Activated CD4-positive, alpha-beta T cell treated with anti-CD3 and anti-CD28 coated beads for 4 hours (primary cell): ENCODE data around the gene NSMCE1.

Experiments used
- DNase-seq, 2 donors: peaks; one replicate each; pipeline ENCODE4 v3.0.0-alpha.2; 2020

Gene NSMCE1

DNA sequence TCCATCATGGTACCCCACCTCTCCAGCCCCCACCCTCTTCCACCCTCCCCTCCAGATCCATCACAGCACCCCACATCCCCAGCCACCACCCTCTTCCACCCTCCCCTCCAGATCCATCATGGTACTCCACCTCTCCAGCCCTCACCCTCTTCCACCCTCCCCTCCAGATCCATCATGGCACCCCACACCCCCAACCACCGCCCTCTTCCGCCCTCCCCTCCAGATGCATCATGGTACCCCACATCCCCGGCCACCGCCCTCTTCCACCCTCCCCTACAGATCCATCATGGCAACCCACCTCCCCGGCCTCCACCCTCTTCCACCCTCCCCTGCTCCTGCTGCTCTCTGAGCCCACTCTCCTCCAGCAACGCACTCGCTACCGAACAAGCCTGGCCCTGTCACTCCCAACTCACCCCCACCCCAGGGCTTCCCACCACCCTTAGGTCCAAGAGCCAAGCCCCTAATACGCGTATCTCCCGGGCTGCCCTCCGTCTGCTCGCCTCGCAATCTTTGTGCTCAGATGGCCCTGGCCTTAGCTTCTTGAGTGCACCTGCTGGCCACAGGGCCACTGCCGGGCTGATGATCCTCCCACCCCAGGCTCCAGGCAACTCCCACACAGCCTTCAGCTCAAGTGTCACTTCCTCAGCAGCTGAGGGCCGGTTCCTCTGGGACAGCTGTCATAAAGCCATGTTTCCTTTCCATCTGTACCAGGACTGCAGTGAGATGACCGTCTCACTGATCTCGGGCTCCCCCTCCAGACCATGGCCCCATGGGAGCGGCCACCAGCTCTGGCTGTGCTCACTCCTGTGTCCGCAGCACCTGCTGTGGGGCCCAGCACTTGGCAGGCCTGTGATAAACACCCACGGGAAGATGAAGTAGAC lies 39.7 kb downstream of the NSMCE1 start:
- DNase-seq = no peak

DNA sequence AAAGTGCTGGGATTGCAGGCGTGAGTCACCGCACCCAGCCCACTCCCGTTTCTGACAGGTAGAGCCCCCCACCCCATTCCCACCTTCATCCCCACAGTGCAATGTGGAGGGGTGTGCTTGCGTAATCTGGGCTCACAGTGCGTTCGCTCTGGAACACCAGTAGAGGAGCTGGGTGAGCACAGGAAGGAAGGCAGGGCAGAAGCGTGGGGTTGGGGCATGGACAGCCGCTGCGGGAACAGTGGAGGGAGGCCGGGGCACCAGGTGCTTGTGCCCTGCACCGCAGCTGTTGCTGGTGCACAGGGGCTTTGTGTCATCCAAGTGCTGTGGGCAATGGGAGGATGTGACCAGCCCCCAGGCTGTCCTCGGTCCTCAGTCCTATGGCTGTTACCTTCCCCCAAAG lies 40.5 kb downstream of the NSMCE1 start:
- DNase-seq = no peak

DNA sequence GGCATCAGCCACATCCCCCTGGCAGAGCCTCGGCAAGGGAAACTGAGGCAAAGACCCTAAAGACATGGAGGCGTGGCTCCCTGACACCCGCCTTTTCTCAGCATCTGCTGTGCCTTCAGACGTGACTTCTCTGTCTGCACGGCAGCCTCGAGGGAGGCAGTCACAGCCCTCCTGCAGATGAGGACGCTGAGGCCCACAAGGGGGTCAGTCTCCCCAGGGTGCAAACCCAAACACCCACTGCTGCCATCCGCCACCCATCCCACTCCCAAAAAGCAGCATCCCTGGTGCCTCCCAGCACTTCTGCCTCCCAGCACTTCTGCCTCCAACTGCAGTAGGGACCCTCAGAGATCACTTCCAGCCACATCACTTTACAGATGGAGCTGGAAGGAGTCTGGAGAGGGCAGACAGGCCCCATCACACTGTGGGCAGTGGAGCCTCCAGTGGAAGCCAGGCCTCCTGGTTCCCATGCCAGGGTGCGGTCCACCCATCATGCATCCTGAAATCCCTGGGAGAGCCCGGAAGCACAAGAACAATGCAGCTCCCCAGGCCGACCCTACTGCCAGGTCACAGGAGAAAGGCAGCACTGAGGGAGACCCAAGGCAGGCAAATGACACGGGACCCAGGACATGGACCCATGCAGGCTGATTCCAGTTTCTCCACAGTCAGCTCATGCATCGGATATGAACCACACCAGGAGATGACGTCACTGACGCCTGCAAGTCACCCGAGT lies 41.4 kb downstream of the NSMCE1 start:
- DNase-seq = no peak

DNA sequence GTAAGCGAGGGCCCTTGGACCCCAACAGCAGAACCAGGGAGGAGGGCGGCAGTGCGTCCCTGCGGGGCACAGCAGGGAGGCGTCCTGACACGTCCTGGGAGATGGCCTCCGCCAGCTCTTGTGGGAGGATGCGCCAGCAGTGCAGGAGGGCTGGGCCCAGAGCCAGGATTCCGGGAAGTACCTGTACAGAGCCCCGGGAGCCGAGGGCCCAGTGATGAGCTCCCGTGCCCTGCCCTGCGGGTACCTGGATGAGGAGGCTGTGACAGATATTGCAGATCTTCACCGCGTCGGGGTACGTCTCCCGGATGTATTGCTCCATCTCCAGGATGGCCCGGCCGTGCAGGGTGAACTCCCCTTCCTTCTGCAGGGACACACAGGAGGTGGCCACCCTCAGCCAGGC lies 42.1 kb downstream of the NSMCE1 start:
- DNase-seq = no peak

DNA sequence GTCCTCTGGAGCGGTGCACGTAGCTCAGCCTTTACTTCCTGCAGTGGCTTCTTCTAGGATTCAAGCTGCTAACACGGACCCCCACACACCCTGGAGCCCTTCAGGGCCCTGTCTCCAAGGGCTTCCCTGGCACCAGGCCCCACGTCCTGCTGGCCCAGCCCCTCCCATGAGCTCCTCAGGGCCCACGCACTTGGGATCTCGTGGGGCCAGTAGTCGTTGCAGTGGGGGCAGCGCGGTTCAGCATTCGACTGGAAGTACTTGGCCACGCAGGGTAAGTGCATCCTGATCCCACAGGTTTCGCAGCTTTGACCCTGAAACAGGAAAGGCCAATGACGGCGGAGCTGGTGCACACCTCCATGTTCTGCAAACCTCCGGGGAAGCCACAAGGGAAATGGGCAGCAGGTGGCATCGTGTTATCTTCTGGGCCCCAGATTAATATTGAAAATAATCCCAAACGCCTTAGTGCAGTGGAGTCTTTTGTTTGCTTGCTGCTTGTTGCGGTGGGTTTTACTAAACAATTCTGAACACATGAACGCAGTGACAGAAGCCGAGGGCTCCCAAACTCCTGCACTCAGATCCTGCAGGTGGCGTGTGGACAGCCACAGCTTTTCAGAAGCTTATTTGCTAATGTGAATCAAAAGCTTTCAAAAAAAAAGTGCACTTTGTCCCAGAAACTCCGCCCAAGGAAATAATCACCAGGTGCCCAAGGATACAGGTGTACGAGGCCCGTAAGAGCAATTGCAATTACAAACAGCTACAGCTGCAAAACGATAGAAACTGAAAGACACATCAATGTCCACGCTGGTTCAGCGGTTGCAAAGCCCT lies 42.8 kb downstream of the NSMCE1 start:
- DNase-seq = no peak

DNA sequence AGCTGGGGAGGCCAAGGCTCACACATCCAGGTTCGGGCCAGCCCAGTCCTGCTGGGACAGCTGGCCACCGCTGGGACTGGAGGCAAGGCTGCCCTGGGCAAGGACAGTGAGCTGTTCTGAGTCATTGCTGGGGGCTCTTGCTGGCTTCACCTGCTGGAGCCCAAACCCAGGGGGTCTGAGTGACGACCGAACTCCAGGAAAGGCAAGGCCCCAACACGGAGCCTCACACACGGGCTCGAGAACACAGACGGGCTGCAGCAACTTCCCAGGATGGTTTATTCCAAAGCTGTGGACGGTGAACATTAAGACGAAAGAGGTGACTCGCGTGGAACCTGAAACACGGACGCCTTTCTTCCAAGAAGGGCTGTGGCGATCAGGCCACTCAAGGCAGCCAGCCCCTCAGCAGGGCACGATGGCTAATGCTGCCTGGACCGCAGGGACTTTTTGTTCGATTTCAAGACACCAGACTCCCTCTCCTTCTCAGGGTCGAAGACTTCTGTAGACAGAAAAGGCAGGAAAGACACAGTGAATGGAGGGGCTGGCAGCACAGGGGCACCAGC lies 43.8 kb downstream of the NSMCE1 start:
- DNase-seq = no peak

DNA sequence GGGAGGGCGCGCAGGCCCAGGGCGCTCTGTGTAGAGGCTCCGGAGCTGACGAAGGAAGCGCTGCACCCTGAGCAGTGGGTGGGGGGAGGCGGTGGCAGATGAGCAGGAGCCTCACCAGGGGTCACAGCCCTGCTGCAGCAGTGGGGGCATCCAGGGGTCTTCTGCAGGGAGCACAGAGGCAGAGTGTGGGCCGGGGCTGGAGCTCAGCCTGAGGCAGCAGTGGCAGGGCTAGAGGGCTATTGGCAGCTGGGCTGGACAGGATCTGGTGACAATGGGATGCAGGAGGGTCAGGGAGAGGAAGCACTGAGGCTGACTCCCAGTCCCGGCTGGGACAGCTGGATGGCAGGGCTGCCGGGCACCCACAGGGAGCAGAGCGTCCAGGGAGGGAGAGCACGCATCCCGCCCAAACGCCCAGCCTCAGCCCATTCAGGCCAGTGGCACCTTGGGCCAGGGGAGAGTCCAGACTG lies 44.3 kb downstream of the NSMCE1 start:
- no peak for DNase-seq

DNA sequence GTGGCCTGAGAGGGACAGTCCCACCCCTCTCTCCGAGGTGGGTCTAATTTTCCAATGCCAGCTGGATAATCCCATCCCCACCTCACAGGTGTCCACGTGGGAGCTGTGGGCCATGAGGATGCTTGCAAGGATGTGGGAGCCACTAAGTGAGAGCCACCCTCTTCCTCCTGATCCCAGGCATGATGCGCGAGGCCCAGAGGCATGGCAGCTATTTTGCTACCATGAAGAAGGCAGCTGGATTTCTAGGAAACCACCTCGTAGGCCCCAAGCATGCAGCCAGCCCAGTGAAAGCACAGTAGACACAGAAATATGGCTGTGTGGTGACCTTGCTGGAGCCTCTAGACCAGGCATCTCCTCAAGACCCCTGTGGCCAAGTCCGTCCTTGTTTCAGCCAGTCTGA lies 44.9 kb downstream of the NSMCE1 start:
- DNase-seq = no peak

DNA sequence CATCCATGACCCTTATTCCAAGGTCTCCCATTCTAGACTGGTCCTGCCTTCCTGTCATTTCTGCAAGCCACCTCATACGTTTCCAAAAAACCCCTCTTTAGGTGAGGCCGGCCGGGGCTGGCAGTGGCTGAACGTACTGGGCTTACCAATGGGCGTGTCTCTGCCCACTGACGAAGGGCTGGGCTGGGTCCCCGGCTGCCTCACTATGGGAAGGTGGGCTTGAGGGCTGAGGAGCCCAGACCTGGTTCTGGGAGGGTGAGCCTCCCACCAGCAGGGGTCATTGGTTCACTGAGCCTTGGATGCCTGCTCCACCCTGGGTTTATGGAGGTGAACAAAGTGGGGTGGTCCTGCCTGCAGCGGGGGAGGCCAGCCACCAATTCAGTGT lies 45.4 kb downstream of the NSMCE1 start:
- no peak for DNase-seq

DNA sequence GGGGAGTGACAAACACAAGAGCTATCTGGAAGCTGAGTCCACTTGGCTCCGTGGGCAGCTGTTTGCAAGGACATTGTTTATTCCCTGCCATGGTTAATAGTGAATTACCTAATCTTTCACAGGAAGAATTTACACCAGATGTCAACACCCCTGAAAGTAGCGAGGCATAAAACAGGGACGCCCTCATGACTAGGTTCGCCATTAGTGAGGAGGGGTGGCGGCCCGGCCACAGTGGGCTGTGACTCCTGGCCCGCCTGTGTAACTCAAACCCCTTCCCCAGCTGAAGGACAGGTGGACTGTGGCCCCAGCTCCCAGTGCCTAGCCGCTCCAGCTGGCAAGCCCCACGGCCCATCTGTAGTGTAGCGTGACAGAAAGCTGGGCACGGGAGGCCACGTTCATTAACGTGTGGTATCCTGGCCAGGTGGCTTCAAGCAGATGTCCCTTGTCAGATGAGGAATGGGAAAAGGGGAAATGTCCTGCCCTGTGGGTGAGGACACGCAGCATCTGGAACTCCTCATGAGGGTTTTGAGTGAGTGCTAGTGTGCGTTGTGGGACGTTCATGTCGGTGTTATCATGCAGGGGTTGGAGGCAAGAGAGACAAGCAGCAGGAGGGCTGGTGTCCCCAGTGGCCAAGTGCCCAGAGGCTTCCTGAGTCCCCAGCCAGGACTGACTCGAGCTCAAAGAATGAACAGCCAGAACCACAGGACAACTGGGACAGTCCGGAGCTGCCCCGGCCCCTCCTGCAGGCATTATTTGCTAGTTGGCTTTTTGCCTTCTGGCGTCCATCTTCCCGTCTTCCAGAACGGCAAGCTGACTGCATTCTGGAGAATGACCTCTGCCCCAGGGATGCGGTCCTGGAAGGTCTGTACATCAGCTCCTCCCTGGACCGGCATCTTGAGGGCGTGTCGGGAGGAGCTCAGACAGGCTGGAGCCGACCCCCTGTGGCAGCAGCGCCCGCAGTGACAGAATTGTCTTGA lies 46.0 kb downstream of the NSMCE1 start:
- DNase-seq = no peak

DNA sequence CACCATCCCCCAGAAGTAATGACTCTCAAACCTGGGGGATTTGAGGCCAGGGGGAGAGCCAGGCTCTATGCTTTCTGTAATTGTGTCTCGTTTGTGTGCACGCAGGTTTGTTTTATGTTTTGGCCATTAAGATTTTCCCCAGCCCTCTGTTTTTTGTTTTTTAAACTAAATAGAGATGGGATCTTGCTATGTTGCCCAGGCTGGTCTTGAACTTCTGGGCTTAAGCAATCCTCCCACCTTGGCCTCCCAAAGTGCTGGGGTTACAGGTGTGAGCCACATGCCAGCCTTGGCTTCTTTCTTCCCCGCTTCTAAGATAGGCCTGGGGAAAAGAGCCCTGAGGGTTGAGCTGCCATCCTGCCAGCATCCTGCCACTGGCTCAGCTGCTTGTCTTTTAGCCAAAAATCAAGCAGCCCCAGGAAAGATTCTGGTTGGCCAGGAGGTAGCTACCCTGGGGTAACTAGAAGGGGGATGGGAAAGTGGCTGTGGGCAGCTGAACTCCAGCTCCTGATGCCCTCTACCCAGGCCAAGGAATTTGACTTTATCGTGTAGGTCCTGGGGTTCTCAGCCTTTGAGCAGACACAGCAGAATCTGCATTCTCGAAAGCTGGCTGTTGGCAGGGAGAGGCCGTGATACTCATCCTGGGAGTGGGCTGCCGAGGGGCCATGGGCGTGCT lies 46.9 kb downstream of the NSMCE1 start:
- no peak for DNase-seq

DNA sequence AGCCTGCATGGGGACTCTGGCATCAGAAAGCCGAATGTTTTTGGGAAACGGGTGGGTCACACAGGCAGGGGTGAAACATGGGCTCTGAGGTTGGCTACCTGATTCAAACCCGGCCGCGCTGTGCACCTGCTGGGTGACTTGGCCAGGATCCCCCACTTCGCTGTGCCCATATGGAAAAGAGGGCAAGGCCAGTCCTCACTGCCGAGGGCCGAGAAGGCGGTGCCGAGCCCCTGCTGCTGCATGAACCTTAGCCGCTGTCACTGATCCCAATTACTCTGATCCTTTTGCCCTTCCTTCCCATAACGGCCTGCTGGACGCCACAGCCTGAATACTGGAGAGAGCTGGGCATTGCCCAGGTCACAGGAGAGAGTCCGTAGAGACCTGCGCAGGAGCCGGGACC lies 47.6 kb downstream of the NSMCE1 start:
- DNase-seq = no peak

DNA sequence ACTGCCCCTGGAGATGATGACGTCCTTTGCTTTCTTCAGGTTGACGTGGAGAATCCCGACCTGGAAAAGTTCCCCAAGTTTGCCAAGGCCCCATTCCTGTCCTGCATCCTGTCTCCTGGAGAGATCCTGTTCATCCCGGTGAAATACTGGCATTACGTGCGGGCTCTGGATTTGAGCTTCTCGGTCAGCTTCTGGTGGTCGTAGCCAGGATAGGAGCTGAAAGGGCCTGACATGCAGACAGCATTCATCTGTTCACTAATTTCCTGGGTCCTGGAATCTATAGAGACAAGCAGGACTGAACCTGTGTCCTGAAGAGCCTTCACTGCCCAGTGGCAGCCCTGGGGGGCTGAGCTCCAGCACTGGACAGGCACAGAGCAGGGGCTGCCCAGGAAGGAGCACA lies 48.0 kb downstream of the NSMCE1 start:
- DNase-seq = no peak

DNA sequence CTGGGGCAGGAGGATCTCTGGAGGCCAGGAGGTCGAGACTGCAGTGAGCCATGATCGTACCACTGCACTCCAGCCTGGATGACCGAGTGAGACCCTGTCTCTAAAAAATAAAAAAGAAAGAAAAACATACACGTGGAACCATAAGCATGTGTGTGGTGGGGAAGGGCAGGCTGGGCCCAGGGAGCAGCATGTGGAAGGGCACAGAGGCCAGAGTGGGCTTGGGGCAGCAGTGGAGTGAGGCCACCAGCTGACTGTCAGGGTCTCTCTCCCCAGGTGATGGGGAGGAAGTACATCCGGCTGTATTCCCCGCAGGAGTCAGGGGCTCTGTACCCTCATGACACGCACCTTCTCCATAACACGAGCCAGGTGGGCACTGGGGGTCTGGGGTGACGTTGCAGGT lies 48.5 kb downstream of the NSMCE1 start:
- no peak for DNase-seq

DNA sequence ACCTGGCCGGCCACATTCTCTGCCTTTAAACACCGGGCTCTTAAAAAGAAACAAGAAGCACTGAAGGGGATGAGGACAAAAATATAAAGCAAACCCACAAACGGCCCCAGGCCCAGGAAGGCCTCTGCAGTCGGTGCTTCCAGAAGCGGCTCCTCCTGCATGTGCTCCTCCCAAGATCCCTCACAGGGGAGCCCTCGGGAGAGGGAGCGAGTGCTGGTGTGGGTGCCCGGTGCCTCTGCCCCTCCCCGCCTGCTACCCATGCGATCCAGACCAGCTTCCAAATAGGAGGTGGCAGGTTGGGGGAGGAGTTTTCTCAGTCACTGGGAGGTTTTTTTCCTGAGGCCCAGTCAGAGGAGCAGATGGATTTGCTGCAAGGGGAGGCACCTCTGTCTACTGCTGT lies 49.4 kb downstream of the NSMCE1 start:
- DNase-seq = no peak

DNA sequence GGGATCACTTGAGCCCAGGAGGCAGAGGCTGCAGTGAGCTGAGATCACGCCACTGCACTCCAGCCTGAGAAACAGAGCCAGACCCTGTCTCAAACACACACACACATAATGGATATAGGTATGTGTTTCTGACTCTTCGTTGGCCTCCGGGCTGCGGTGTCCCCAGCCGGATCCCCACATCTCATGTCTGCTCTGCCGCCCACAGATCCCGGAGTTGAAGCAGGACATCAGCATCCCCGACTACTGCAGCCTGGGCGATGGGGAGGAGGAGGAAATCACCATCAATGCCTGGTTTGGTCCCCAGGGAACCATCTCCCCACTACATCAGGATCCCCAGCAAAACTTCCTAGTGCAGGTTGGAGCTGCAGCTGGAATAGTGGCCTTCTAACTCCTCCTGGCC lies 49.8 kb downstream of the NSMCE1 start:
- no peak for DNase-seq

DNA sequence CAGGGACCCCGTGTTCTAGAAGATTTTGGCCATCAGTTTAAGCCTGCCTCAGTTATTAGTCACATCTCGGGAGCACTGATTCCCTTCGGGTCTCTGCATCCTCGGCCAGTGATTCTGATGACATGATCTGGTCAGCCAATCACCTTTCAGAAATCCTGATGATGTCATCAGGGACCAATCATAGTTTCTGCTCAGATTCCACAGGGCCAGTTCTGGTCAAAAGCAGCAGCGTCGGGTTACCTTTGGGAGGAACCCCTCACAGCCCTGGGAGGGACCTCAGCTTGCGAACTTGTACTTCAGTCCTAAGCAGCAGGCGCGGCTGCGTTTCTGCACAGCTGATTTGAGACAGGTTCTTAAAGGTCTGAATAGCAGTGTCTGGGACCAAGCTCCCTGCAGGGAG lies 51.3 kb downstream of the NSMCE1 start:
- no peak for DNase-seq

DNA sequence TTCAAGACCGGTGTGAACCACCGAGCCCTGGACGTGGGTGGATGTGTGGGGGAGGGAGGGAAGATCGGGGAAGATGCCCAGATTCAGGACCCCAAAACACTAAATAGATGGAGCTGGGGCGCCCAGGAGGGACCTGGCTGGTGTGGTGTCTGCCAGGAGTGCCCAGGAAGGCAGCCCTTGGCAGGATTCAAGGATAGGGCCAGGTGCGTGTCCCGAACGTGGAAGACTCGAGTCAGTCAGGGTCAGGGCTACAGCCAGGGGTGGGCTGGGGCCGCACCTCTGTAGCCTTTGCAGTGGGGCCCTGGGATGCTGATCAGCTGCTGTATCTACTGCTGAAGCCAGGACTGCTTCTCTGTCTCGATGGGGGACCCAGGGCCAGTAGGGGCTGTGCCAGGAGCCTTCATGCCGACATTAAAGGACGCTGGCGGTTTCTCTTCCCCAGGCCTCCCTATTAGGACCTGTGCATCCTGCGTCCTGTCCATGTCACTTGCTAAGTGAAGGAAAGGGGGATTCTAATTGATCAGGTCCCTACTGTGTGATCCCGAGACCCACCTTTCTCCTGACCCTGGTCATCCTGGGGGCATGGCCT lies 52.2 kb downstream of the NSMCE1 start:
- DNase-seq = no peak

DNA sequence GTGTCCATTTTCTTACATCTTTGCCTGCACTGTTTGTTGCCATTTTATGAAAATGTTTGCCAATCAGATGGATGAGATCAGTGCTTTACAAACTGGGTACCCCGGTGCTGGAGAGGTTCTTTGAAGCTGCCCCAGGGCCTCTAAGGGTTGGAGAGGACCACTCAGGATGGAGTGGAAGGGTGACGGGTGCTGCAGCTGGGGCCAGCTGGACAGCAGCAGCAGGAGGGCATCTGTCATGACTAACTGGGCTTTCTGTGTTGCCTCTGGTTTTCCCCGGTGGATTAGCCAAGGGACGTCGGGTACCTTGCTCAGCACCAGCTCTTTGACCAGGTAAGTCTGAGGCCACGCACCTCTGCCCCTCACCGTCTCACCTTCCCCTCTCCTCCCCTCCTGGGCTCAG lies 52.9 kb downstream of the NSMCE1 start:
- no peak for DNase-seq

DNA sequence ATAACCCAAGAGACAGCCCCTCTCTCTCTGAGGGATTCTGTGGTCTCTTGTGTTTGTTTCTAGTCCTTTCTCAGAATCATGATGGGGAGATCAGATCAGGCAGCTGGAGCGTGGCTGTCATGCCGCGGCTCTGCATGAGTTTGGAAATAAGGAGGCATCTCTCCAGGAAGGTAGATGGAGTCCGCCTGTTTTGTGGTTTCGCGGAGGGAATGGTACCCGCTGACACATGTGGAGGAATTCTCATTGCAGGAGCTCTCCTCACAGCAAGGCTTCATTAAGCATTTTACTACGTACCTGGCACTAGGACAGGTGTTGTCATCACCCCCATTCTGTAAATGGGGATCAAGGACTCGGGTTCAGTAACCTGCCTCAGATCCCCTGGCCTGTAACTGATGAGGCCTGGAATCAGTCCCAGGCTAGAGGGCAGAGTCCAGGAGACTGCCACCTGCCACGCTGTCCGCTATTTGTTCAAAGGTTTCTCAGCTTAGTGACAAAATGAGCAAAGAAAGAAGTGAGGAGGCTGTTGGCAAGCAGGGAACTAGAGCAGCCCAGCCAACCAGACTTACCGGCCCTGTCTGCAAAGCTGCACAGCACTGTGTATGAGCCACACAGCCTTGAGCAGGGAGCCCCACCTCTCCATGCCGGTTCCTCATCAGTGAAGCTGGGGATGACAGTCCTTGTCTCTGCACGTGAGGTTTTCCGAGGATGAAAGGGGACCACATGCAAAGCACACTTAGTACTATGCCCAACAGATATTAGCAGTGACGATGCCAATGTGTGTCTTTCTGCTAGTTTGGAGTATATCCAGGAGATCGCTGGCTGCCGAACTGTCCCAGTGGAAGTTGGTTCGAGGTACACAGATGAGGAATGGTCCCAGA lies 54.2 kb downstream of the NSMCE1 start:
- DNase-seq = no peak
